ENCODE results near the gene MAPRE3.

DNA sequence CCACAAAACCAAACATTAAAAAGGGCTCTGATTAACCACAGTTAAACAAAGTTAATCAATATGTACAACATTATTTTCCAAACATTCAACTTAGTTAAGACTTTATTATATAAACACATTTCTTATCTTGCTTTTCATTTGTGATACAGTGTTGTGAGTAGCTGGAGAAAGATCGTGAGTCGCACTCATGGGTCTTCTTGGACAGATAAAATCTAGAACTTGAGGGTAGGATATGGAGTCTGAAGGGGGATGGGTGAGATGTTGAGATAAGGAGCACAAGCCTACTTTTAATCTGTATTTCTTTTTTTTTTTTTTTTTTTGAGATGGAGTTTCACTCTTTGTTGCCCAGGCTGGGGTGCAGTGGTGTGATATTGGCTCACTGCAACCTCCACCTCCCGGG lies 39.7 kb downstream of the MAPRE3 start:
- TF ChIP-seq, protein P1, sequence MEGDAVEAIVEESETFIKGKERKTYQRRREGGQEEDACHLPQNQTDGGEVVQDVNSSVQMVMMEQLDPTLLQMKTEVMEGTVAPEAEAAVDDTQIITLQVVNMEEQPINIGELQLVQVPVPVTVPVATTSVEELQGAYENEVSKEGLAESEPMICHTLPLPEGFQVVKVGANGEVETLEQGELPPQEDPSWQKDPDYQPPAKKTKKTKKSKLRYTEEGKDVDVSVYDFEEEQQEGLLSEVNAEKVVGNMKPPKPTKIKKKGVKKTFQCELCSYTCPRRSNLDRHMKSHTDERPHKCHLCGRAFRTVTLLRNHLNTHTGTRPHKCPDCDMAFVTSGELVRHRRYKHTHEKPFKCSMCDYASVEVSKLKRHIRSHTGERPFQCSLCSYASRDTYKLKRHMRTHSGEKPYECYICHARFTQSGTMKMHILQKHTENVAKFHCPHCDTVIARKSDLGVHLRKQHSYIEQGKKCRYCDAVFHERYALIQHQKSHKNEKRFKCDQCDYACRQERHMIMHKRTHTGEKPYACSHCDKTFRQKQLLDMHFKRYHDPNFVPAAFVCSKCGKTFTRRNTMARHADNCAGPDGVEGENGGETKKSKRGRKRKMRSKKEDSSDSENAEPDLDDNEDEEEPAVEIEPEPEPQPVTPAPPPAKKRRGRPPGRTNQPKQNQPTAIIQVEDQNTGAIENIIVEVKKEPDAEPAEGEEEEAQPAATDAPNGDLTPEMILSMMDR (IDR thresholded peaks at IDR 0.05; ENCODE audit: insufficient read depth, low read depth, low read length) = no peak
- no peak for TF ChIP-seq EZH2 (IDR thresholded peaks at IDR 0.05; ENCODE audit: insufficient read depth, low read length)
